ENCODE results near the gene NUDT5.

DNA sequence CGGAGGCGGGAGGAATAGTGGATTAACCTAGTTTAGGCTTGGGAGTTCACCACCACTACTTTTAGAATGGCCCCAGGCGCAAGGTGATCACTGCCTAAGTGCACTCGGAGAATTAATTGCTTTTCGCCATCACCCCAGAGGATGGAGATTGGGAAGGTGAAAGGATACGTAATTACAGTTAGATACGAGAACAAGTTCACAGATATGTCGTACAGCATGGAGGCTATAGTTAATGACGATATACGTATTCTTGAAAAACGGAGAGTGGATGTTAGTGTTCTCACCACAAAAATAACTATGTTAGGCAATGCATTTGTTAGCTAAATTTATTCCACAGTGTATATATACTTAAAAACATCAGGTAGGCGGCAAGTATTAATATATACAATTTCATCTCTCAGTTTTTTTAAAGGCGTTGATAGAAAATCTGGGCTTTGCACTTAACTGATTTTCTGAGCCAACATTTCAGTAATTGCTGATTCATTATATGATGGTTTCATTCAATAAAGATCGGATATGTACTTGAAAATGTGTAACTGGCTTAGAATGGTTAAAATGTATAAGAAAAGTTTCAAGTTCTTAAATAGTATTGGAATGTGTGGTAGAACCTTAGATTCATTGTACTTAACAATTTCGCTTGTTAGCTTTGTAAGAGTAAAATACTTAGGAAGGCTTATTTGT lies 980 bp upstream of the NUDT5 start:
- TF ChIP-seq, protein P1, sequence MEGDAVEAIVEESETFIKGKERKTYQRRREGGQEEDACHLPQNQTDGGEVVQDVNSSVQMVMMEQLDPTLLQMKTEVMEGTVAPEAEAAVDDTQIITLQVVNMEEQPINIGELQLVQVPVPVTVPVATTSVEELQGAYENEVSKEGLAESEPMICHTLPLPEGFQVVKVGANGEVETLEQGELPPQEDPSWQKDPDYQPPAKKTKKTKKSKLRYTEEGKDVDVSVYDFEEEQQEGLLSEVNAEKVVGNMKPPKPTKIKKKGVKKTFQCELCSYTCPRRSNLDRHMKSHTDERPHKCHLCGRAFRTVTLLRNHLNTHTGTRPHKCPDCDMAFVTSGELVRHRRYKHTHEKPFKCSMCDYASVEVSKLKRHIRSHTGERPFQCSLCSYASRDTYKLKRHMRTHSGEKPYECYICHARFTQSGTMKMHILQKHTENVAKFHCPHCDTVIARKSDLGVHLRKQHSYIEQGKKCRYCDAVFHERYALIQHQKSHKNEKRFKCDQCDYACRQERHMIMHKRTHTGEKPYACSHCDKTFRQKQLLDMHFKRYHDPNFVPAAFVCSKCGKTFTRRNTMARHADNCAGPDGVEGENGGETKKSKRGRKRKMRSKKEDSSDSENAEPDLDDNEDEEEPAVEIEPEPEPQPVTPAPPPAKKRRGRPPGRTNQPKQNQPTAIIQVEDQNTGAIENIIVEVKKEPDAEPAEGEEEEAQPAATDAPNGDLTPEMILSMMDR (IDR thresholded peaks at IDR 0.05), result no peak
- TF ChIP-seq EP300 (IDR thresholded peaks at IDR 0.05) (no peak), POLR2A (IDR thresholded peaks at IDR 0.05) (no peak)

All from tibial nerve (tissue), 4 donors.